ENCODE results near the gene SORCS1. TPM values are rescaled to one million over a fixed set of nuclear protein-coding genes. Genes with fewer than 3 reads are reported as not detected.

The SORCS1 gene
- total and polyA plus RNA-seq, 2 donors (not counting 1 experiment from before 2014, with no cell fraction given), result under 0.01 to 0.01 TPM

GRCh38 chr10:106785528-106785927 lies 379.0 kb downstream of the SORCS1 start:
- Histone ChIP-seq H3K79me2 (ENCODE audit: control insufficient read depth, insufficient read depth, low read length) (no peaks in the 10 kb centered on the region), H3K4me3 (replicated peaks in 1 of 4; ENCODE audit: control extremely low read depth in 1 of 4, insufficient read depth in 1 of 4, low read depth in 3 of 4, low read length in 4 of 4) (no peak overlapping the region), H3K27me3 (ENCODE audit: control insufficient read depth, insufficient read depth, low read length) (no peaks in the 10 kb centered on the region), H3K9me3 (ENCODE audit: control insufficient read depth, insufficient read depth, low read depth, low read length) (no peaks in the 10 kb centered on the region), H3K4me2 (ENCODE audit: extremely low read depth, insufficient read depth, low read length) (no peak overlapping the region), H2AFZ (ENCODE audit: low read length) (no peak overlapping the region), H4K20me1 (ENCODE audit: control insufficient read depth, extremely low read depth, insufficient read depth, low read length) (no peaks in the 10 kb centered on the region), H3K9ac (ENCODE audit: insufficient read depth, low read length) (no peak overlapping the region), H3K4me1 (ENCODE audit: control insufficient read depth, extremely low read depth, insufficient read depth, low read length) (no peaks in the 10 kb centered on the region), H3K36me3 (ENCODE audit: control insufficient read depth, insufficient read depth, low read length) (no peaks in the 10 kb centered on the region), H3K27ac (ENCODE audit: insufficient read depth, low read length) (no peak overlapping the region)
- TF ChIP-seq EZH2 (IDR thresholded peaks at IDR 0.05; ENCODE audit: low read length, missing control alignments) (no peak), CTCF (conservative IDR thresholded peaks at IDR 0.05 in 1 of 2, IDR thresholded peaks at IDR 0.05 in 1 of 2; ENCODE audit: low read depth in 1 of 2, low read length in 2 of 2) (no peak)
- no peak for DNase-seq (ENCODE audit: low read depth in 2 of 2)

GRCh38 chr10:106780632-106781031 lies 383.9 kb downstream of the SORCS1 start:
- no peak overlapping the region for H3K9ac ChIP-seq (ENCODE audit: insufficient read depth, low read length)
- H2AFZ ChIP-seq (ENCODE audit: low read length), result no peak overlapping the region
- H3K4me3 ChIP-seq (replicated peaks in 1 of 4; ENCODE audit: control extremely low read depth in 1 of 4, insufficient read depth in 1 of 4, low read depth in 3 of 4, low read length in 4 of 4), result no peak overlapping the region
- no peak for TF ChIP-seq EZH2 (IDR thresholded peaks at IDR 0.05; ENCODE audit: low read length, missing control alignments)
- no peak for TF ChIP-seq CTCF (conservative IDR thresholded peaks at IDR 0.05 in 1 of 2, IDR thresholded peaks at IDR 0.05 in 1 of 2; ENCODE audit: low read depth in 1 of 2, low read length in 2 of 2)
- no peaks in the 10 kb centered on the region for H3K4me1 ChIP-seq (ENCODE audit: control insufficient read depth, extremely low read depth, insufficient read depth, low read length)
- H3K9me3 ChIP-seq (ENCODE audit: control insufficient read depth, insufficient read depth, low read depth, low read length), result no peaks in the 10 kb centered on the region
- H4K20me1 ChIP-seq (ENCODE audit: control insufficient read depth, extremely low read depth, insufficient read depth, low read length), result no peaks in the 10 kb centered on the region
- H3K4me2 ChIP-seq (ENCODE audit: extremely low read depth, insufficient read depth, low read length), result no peak overlapping the region
- no peaks in the 10 kb centered on the region for H3K79me2 ChIP-seq (ENCODE audit: control insufficient read depth, insufficient read depth, low read length)
- no peaks in the 10 kb centered on the region for H3K36me3 ChIP-seq (ENCODE audit: control insufficient read depth, insufficient read depth, low read length)
- DNase-seq (ENCODE audit: low read depth in 2 of 2), result no peak
- no peak overlapping the region for H3K27ac ChIP-seq (ENCODE audit: insufficient read depth, low read length)
- no peaks in the 10 kb centered on the region for H3K27me3 ChIP-seq (ENCODE audit: control insufficient read depth, insufficient read depth, low read length)

- no peaks in the 10 kb centered on the region for H3K27me3 ChIP-seq (ENCODE audit: control insufficient read depth, insufficient read depth, low read length)
- TF ChIP-seq EZH2 (IDR thresholded peaks at IDR 0.05; ENCODE audit: low read length, missing control alignments) (no peak), CTCF (conservative IDR thresholded peaks at IDR 0.05 in 1 of 2, IDR thresholded peaks at IDR 0.05 in 1 of 2; ENCODE audit: low read depth in 1 of 2, low read length in 2 of 2) (no peak)
- no peaks in the 10 kb centered on the region for H3K79me2 ChIP-seq (ENCODE audit: control insufficient read depth, insufficient read depth, low read length)
- H4K20me1 ChIP-seq (ENCODE audit: control insufficient read depth, extremely low read depth, insufficient read depth, low read length), result no peaks in the 10 kb centered on the region
- no peak overlapping the region for H3K4me2 ChIP-seq (ENCODE audit: extremely low read depth, insufficient read depth, low read length)
- H3K4me1 ChIP-seq (ENCODE audit: control insufficient read depth, extremely low read depth, insufficient read depth, low read length), result no peaks in the 10 kb centered on the region
- no peak overlapping the region for H2AFZ ChIP-seq (ENCODE audit: low read length)
- no peak overlapping the region for H3K4me3 ChIP-seq (replicated peaks in 1 of 4; ENCODE audit: control extremely low read depth in 1 of 4, insufficient read depth in 1 of 4, low read depth in 3 of 4, low read length in 4 of 4)
- no peak overlapping the region for H3K9ac ChIP-seq (ENCODE audit: insufficient read depth, low read length)
- no peaks in the 10 kb centered on the region for H3K9me3 ChIP-seq (ENCODE audit: control insufficient read depth, insufficient read depth, low read depth, low read length)
- no peak overlapping the region for H3K27ac ChIP-seq (ENCODE audit: insufficient read depth, low read length)
- no peaks in the 10 kb centered on the region for H3K36me3 ChIP-seq (ENCODE audit: control insufficient read depth, insufficient read depth, low read length)
- no peak for DNase-seq (ENCODE audit: low read depth in 2 of 2)
Observed at GRCh38 chr10:106777841-106778240, 386.7 kb downstream of the SORCS1 start.
